IPS-11a (cell line): ENCODE results near the gene KCNQ5.

Source experiments
- H3K4me3 ChIP-seq: one replicate; pipeline ENCODE4 v1.5.1; 2013; ENCODE audit warnings: low read depth, low read length, control low read depth

The KCNQ5 gene

GRCh38 chr6:72832271-72832670, 210.4 kb downstream of the KCNQ5 start:
- no peak overlapping the region for H3K4me3 ChIP-seq

GRCh38 chr6:72835749-72836148, 213.9 kb downstream of the KCNQ5 start:
- no peak overlapping the region for H3K4me3 ChIP-seq

- no peak overlapping the region for H3K4me3 ChIP-seq
Observed at GRCh38 chr6:72836971-72837370, 215.1 kb downstream of the KCNQ5 start.

- H3K4me3 ChIP-seq, result no peak overlapping the region
Observed at GRCh38 chr6:72841195-72841594, 219.3 kb downstream of the KCNQ5 start.

- no peak overlapping the region for H3K4me3 ChIP-seq
Observed at GRCh38 chr6:72842140-72842539, 220.3 kb downstream of the KCNQ5 start.

GRCh38 chr6:72844614-72845013, 222.8 kb downstream of the KCNQ5 start:
- H3K4me3 ChIP-seq, result no peak overlapping the region

- H3K4me3 ChIP-seq, result no peak overlapping the region
Observed at GRCh38 chr6:72849346-72849745, 227.5 kb downstream of the KCNQ5 start.

- no peak overlapping the region for H3K4me3 ChIP-seq
Observed at GRCh38 chr6:72850040-72850439, 228.2 kb downstream of the KCNQ5 start.

GRCh38 chr6:72850469-72850868, 228.6 kb downstream of the KCNQ5 start:
- no peak overlapping the region for H3K4me3 ChIP-seq

- H3K4me3 ChIP-seq, result no peak overlapping the region
Observed at GRCh38 chr6:72855471-72855870, 233.6 kb downstream of the KCNQ5 start.

GRCh38 chr6:72856801-72857200, 234.9 kb downstream of the KCNQ5 start:
- H3K4me3 ChIP-seq, result no peak overlapping the region

GRCh38 chr6:72857791-72858585, 236.1 kb downstream of the KCNQ5 start:
- H3K4me3 ChIP-seq, result no peak overlapping the region

- no peak overlapping the region for H3K4me3 ChIP-seq
Observed at GRCh38 chr6:72861059-72861458, 239.2 kb downstream of the KCNQ5 start.

GRCh38 chr6:72861935-72862432, 240.1 kb downstream of the KCNQ5 start:
- H3K4me3 ChIP-seq, result no peak overlapping the region

GRCh38 chr6:72863131-72863530, 241.3 kb downstream of the KCNQ5 start:
- H3K4me3 ChIP-seq, result no peak overlapping the region

GRCh38 chr6:72864236-72864635, 242.4 kb downstream of the KCNQ5 start:
- H3K4me3 ChIP-seq, result no peak overlapping the region

- no peak overlapping the region for H3K4me3 ChIP-seq
Observed at GRCh38 chr6:72864799-72865198, 242.9 kb downstream of the KCNQ5 start.

- no peak overlapping the region for H3K4me3 ChIP-seq
Observed at GRCh38 chr6:72865467-72865866, 243.6 kb downstream of the KCNQ5 start.

GRCh38 chr6:72869621-72870020, 247.8 kb downstream of the KCNQ5 start:
- H3K4me3 ChIP-seq, result no peak overlapping the region

- H3K4me3 ChIP-seq, result no peak overlapping the region
Observed at GRCh38 chr6:72873433-72873832, 251.6 kb downstream of the KCNQ5 start.

GRCh38 chr6:72876256-72876655, 254.4 kb downstream of the KCNQ5 start:
- H3K4me3 ChIP-seq, result no peak overlapping the region

- no peak overlapping the region for H3K4me3 ChIP-seq
Observed at GRCh38 chr6:72886170-72886569, 264.3 kb downstream of the KCNQ5 start.

- no peak overlapping the region for H3K4me3 ChIP-seq
Observed at GRCh38 chr6:72890233-72890632, 268.4 kb downstream of the KCNQ5 start.
